NK-92 treated with Interleukin-12 subunit alpha and Interleukin-12 subunit beta, amount 100 ng/mL, for 24 hours (cell line): ENCODE results near the gene NEURL4.

Experiments
- DNase-seq: peaks from one replicate; lab custom pipeline; 2025; lab: John Stamatoyannopoulos, UW

NEURL4 gene

GRCh38 chr17:7304179-7304578, 25.0 kb downstream of the NEURL4 start:
- DNase-seq = no peak

GRCh38 chr17:7296189-7296861, 32.8 kb downstream of the NEURL4 start:
- peak; percentile 27 for DNase-seq

DNA sequence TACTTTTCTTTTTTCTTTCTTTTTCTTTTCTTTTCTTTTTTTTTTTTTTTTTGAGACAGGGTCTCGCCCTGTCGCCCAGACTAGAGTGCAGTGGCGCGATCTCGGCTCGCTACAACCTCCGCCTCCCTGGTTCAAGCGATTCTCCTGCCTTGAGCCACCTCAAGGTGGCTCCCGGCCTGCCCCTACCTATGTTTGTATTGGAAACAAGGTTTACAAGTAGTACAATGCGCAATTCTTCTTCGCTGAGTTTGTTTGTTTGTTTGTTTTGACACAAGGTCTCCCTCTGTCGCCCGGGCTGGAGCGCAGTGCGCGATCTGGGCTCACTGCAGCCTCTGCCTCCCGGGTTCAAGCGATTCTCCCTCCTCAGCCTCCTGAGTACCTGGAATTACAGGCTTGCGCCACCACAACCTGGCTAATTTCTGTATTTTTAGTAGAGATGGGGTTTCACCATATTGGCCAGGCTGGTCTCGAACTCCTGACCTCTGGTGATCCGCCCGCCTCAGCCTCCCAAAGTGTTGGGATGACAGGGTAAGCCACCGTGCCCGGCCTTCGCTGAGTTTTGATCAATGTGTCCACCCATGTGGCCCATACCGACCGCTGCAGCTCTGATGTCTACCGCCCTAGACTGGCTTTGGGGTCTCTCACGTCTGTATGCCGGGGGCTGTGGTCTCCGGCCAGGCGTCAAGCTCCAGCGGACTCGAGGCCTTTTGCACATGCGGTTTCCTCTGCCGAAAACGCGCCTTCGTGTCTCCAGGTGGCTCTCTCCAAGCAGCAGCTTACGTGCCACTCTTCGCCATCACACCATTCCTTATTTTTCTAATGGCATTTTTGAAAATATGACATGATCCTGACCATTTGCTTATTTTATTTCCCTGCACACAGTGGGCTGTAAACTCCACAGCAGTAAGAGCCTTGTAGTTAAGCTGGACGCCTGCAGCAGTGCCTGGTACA, 33.6 kb downstream of the NEURL4 start:
- no peak for DNase-seq

- no peak for DNase-seq
These were observed 34.5 kb downstream of the NEURL4 start, which contains the start of gene YBX2 for GRCh38 chr17:7294614-7295153. Gene YBX2, minus strand, starts transcription at chr17:7294639. Its CDS starts 139 bp downstream, at chr17:7294500.

- DNase-seq = no peak
These were observed 35.1 kb downstream of the NEURL4 start for GRCh38 chr17:7293816-7294613.

DNA sequence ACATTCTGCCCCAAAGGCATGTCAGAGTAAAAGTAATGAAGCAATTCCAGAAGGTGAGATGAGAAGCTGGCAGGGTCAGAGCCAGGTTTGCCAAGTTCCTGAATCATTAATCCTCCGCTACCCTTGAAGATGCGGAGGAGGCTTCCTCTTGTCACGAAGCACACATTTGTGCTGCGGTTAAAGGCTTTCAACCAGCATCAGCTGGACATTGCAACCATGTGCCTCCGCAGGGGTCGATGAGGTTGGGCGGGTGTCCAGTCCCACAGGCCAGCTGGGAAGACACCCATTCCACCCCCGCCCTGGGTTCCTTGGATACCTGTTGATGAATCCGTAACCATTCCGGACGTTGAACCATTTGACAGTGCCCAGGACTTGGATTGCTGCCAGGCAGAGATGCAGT, 36.0 kb downstream of the NEURL4 start:
- DNase-seq = no peak

DNA sequence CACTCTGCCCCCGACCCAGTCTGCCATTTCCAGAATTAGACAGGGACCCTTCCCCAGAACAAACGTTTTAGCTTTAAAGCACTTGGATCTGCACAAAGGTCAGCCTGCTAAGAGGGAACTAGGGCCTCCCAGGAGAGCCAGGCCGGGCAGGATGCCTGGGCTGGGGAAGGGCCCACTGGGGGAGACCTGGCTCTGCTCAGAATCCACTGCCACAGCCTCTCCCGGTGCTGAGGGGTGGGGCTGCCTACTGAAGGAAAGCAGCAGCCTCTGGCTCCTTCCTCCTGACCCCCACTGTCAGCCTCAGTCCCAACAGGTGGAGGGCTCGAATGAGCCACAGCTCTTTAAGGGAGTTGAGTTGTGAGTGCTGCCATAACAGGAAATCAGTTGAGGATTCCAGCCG, 36.4 kb downstream of the NEURL4 start:
- DNase-seq = no peak

DNA sequence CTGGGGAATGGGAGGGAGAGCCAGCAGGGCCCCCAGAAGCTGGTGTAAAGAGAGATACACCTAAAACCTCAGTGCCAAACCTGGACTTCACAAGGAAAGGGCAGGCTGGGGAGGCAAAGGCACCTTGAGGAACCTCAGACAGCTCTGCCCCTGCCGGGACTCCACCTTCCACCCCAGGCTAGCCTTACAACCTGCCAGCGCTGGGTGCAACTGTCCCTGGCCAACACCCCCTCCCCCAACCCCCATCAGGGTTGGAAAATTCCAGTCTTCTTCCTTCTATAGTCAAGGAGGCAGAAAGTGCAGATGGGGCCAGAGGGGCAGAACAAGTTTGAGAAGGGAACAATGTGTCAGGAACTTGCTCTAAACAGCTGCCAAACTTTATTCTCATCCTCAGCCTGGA, 36.9 kb downstream of the NEURL4 start:
- no peak for DNase-seq

- DNase-seq = no peak
These were observed 38.5 kb downstream of the NEURL4 start for GRCh38 chr17:7290685-7291084.

- DNase-seq = no peak
These were observed 39.0 kb downstream of the NEURL4 start for GRCh38 chr17:7290166-7290565.

DNA sequence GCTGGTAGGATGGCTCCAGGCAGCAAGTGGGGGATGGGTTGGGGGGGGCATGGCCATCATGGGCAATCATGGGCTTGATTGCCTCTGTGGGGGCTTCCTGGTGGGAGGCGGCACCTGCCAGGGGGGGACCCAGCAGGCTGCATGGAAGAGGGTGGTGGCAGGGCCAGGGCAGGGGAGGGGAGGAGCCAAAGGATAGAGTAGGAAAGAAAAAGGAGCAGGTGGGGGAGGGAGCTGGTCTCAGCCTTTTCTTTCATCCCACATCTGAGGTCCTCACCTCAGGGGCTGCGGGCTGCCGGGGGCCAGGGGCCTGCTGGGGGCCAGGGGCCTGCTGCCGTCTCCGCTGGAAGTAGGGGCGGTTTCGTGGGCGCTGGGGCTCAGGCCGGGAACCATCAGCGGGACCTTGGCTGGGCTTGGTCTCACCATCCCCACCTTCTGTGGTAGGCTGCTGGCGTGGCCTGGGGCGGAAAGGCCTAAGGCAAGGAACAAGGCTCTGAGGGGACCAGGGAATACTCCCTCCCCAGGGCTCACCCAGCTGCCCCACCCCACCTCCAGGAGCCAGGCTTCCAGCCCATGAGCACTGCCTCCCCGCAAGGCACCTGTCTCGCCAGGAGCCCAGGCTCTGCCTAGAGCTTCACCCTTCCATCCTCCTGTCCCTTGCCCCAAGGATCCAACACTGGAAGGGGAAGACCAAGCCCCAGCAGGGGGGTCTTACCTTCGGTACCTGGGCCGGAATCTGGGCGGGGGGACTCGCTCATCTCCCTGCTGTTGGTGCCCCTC, 39.7 kb downstream of the NEURL4 start:
- no peak for DNase-seq

DNA sequence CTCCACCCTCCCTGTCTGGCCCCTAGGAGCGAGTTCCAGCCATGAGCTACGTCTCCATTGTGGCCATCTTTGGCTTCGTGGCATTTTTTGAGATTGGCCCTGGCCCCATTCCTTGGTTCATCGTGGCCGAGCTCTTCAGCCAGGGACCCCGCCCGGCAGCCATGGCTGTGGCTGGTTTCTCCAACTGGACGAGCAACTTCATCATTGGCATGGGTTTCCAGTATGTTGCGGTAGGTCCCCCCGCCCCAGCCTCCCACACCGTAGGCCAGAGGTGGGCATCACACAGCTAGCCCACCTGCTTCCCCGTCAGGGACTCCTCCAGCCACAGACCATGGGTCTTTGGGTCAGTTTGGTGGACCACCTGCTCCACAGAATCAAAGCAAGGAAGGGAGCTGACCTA, 43.5 kb downstream of the NEURL4 start:
- DNase-seq = no peak

GRCh38 chr17:7284911-7285310, 44.2 kb downstream of the NEURL4 start:
- DNase-seq = no peak

DNA sequence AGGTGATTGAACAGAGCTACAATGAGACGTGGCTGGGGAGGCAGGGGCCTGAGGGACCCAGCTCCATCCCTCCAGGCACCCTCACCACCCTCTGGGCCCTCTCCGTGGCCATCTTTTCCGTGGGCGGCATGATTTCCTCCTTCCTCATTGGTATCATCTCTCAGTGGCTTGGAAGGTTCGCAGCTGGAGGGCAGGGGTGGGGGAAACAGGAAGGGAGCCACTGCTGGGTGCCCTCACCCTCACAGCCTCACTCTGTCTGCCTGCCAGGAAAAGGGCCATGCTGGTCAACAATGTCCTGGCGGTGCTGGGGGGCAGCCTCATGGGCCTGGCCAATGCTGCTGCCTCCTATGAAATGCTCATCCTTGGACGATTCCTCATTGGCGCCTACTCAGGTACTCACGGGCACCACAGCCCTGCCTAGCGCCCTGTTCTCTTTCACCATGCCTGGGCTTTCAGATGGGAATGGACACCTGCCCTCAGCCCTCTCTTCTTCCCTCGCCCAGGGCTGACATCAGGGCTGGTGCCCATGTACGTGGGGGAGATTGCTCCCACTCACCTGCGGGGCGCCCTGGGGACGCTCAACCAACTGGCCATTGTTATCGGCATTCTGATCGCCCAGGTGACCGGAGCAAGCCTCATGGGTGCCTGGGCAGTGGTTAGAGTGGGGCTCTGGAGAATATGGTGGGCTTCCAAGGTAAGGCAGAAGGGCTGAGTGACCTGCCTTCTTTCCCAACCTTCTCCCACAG, 45.5 kb downstream of the NEURL4 start:
- no peak for DNase-seq

DNA sequence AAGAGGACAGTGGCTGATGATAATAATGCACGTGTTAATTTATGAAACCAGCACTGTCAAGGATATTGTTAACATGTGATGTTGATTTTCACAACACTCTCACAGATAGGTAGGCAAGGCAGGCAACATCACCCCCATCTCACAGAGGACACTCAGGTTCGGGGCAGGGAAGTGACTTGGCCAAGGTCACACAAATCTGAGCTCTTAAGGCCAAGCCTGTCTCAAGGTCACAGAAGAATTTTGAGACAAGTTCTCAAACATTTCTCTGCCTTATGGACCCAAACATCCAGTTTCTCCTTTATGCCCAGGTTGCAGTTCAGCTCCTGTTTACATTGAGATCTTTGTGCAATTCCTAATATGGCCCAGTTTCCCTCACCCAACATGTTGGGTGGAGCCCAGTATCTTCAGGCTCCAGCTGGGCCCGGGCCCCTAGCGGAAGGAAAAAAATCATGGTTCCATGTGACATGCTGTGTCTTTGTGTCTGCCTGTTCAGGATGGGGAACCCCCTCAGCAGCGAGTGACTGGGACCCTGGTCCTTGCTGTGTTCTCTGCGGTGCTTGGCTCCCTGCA, 46.3 kb downstream of the NEURL4 start:
- no peak for DNase-seq

GRCh38 chr17:7281953-7282751, 47.0 kb downstream of the NEURL4 start:
- DNase-seq = no peak

GRCh38 chr17:7281074-7281952, 47.8 kb downstream of the NEURL4 start, which contains the start of gene SLC2A4:
Gene SLC2A4, plus strand, starts transcription at chr17:7281718. Its CDS starts 217 bp downstream, at chr17:7281935.
- DNase-seq = peak; percentile 8

GRCh38 chr17:7280519-7281073, 48.5 kb downstream of the NEURL4 start:
- DNase-seq = peak; percentile 38
